AG04449 (cell line): ENCODE data around the gene KRT20.
"Not testable (repeated sequence)": the region's sequence is repeated elsewhere in the genome, so short reads cannot be mapped to it uniquely, and the experiment has no call there.

Source experiments
- CTCF ChIA-PET: fragments of 350-600 bp; formaldehyde crosslinking; extraction: SDS; loops from one replicate; lab custom pipeline; 2021; ENCODE audit warnings: antibody characterized with exemption; lab: Yijun Ruan, JAX
- POLR2A ChIA-PET: fragments of 400-600, 350-600 bp; formaldehyde crosslinking; extraction: SDS; loops from one replicate; lab custom pipeline; 2020; ENCODE audit warnings: antibody characterized with exemption, inconsistent platforms; lab: Yijun Ruan, JAX
- DNase-seq: peaks from one replicate; pipeline ENCODE4 v3.0.0-alpha.2; 2010; ENCODE audit warnings: low read depth, low spot score
- H3K4me3 ChIP-seq: 2 replicates; pipeline ENCODE4 v1.5.1; 2011; ENCODE audit warnings: low read depth, mild to moderate bottlenecking, control low read depth, low read length
- CTCF ChIP-seq: IDR thresholded peaks from one replicate; pipeline ENCODE4 v1.5.1; 2011; ENCODE audit warnings: mild to moderate bottlenecking, moderate library complexity, low read length, control low read depth, inconsistent platforms; ENCODE audit not compliant: insufficient read depth; ENCODE audit errors: missing control alignments

The KRT20 gene, protein sequence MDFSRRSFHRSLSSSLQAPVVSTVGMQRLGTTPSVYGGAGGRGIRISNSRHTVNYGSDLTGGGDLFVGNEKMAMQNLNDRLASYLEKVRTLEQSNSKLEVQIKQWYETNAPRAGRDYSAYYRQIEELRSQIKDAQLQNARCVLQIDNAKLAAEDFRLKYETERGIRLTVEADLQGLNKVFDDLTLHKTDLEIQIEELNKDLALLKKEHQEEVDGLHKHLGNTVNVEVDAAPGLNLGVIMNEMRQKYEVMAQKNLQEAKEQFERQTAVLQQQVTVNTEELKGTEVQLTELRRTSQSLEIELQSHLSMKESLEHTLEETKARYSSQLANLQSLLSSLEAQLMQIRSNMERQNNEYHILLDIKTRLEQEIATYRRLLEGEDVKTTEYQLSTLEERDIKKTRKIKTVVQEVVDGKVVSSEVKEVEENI

DNA sequence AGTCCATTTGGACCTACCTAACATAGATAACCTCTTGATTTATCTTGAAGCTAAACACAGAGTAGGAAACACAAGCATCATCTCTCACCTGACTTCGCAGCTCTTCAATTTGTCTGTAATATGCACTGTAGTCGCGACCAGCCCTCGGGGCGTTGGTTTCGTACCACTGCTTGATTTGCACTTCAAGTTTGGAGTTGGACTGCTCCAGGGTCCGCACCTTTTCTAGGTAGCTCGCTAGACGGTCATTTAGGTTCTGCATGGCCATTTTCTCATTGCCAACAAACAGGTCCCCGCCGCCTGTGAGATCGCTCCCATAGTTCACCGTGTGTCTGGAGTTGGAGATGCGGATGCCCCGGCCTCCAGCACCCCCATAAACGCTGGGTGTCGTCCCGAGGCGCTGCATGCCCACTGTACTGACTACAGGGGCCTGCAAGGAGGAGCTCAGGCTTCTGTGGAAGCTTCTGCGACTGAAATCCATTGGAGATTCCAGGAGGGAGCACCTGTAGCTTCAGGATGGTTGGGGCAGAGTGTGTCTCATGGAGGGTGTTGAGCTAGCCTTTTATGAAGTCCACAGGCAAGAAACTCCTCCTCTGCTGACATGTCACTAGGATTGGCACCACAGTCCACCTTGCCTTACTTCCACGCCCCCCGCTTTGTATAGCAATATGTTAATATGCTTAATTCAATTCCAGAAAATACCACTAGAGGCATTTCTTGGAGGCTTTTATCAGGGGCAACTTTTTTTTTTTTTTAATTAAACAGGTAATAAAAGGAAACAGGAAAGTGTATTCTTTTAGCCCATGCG lies at the start of gene KRT20:
KRT20 (minus strand) TSS at position 535 of the 805 bp plus-strand sequence; CDS start at position 478, 57 bp downstream.
- CTCF ChIA-PET: interaction anchor here (0.7 to 2.7 kb wide), 7 partner anchors 11 to 778 kb away, joined by 3 to 9 read pairs (median 4); no protein-coding TSS in a partner anchor
- no peak within 1 kb of the TSS for H3K4me3 ChIP-seq
- TF ChIP-seq CTCF: no peak
- no peak for DNase-seq
- POLR2A ChIA-PET: no interaction called here

DNA sequence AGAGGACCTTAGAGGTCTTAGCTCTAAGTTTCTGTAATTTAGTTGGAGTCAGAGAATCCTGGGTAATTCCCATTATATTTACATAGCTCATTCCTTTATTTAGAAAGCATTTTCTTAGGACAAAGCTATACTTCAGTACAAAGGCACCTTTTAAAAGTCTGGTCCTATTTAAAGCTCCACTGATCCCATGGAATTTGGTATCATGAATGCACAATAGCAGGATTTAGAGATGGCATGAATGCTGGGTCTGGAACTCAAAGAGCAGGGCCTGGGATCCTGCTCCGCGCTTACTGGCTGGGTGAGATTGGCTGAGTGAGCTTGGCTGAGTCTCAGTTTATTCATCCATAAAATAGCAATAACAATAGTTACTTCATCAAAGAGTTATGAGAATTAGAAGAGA lies 47.6 kb upstream of the KRT20 start:
- H3K4me3 ChIP-seq: no peak overlapping the region
- DNase-seq: no peak
- TF ChIP-seq CTCF: no peak
- ChIA-PET POLR2A (no interaction called here), CTCF (interaction anchor here (0.8 to 1.7 kb wide), 3 partner anchors 8 to 24 kb away, joined by 3 to 8 read pairs (median 3); no protein-coding TSS in a partner anchor)

DNA sequence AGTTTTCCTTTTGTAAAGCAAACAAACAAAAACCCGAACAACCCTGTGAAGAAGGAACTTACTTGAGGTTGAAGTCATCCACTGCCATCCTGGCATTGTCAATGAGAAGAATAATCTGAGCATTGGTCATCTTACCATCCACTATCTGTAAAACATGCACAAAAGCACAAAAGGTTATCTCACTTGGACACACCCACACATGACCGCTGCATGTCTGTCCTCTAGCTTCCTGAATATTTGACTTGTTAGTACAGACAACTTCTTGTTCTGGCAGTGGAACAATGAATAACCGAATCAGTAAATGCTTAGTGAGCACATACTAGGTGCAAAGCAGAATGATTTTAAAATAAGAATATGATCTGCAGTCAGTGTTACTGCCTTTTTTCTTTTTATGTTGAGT lies 46.3 kb upstream of the KRT20 start:
- TF ChIP-seq CTCF: no peak
- DNase-seq: no peak
- ChIA-PET POLR2A (no interaction called here), CTCF (no interaction called here)
- H3K4me3 ChIP-seq: no peak overlapping the region

- no peak for DNase-seq
- ChIA-PET CTCF (interaction anchor here (1.0 to 1.4 kb wide), 2 partner anchors 11 to 21 kb away, joined by 3 read pairs; no protein-coding TSS in a partner anchor), POLR2A (no interaction called here)
- no peak overlapping the region for H3K4me3 ChIP-seq
- TF ChIP-seq CTCF: no peak
Observed at GRCh38 chr17:40926341-40926740, 41.3 kb upstream of the KRT20 start.

DNA sequence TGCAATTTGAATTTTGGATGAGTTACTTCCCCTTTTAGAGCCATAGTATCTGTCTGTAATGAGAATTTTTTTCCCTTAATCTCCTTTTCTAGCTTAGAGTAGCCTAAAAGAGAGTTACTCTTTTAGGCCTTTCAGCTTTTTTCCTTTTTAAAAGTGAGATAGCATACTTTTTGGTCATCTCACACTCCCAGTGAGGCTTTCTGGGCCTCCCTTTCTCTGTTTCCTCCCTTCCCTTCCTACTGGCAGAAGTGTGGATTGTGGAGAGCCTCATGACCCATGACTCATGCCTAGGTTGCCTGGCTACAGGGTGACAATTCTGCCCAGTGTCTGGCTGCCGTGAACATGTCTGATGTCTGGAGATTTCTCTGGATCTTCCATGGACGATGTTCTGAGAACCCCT lies 37.2 kb upstream of the KRT20 start:
- ChIA-PET POLR2A (no interaction called here), CTCF (no interaction called here)
- no peak overlapping the region for H3K4me3 ChIP-seq
- DNase-seq: peak; percentile 53
- TF ChIP-seq CTCF: no peak

DNA sequence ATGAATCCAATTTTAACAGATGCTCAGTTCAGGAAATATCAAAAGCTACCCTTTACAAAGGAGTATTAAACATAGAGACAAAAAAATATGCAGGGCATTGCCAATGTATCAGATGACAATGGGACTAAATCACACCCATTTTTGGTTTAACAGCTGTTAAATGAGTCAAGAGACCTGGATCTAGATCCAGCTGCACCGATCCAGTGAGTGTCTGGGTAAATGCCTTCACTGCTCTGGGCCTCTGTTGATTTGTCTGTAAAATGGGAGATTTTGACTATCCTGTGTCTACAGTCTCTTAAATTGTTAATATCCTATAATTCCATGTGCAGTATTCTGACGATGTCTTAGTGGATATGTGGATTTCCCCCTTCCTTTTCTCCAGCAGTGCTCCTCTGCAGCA lies 36.0 kb upstream of the KRT20 start:
- H3K4me3 ChIP-seq: no peak overlapping the region
- CTCF ChIA-PET: no interaction called here
- TF ChIP-seq CTCF: no peak
- POLR2A ChIA-PET: no interaction called here
- DNase-seq: no peak

GRCh38 chr17:40917116-40917515 lies 32.1 kb upstream of the KRT20 start:
- DNase-seq, POLR2A ChIA-PET, H3K4me3 ChIP-seq: not testable (repeated sequence)
- CTCF ChIA-PET: interaction anchor here (1.2 to 1.7 kb wide), 3 partner anchors 60 to 731 kb away, joined by 3 to 4 read pairs (median 3); no protein-coding TSS in a partner anchor
